Measurements from ENCODE around the gene PBLD. TPM values are rescaled to one million over a fixed set of nuclear protein-coding genes. Genes with fewer than 3 reads are reported as not detected.
A peak's percentile ranks its signal among the peaks of the same experiment; 100 is the strongest.
"Not testable (repeated sequence)": the region's sequence is repeated elsewhere in the genome, so short reads cannot be mapped to it uniquely, and the experiment has no call there.

Gene PBLD
- total RNA-seq, 1 donor from 2014 or later: 5.0 TPM

DNA sequence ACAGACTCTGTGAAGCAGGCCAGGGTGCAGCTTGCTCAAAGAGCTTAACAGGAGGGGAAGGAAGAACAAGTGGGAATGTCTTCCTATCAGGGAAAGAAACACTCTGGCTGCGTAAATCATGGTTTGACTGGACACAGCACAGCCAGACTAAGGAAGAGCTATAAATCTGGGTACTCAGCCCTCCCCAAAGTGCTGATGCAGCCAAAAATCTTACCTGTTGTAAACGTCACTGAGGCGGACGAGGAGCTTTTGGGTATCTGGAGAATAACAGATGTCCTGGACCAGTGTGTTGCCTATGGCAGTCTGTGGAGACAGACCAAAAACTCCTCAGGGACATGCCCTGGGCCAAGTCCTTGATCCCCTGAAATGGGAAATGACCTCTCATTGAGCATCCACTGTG lies 44.0 kb downstream of the PBLD start:
- Mint-ChIP-seq H3K27me3 (ENCODE audit: low read depth) (no peaks in the 10 kb centered on the region), H3K4me3 (no peak overlapping the region), H3K4me1 (peaks cover 14% of the 10 kb centered on the region), H3K9me3 (no peaks in the 10 kb centered on the region), H3K27ac (ENCODE audit: unreplicated experiment) (no peak overlapping the region), H3K36me3 (ENCODE audit: low read depth) (no peaks in the 10 kb centered on the region)
- TF ChIP-seq, protein P1, sequence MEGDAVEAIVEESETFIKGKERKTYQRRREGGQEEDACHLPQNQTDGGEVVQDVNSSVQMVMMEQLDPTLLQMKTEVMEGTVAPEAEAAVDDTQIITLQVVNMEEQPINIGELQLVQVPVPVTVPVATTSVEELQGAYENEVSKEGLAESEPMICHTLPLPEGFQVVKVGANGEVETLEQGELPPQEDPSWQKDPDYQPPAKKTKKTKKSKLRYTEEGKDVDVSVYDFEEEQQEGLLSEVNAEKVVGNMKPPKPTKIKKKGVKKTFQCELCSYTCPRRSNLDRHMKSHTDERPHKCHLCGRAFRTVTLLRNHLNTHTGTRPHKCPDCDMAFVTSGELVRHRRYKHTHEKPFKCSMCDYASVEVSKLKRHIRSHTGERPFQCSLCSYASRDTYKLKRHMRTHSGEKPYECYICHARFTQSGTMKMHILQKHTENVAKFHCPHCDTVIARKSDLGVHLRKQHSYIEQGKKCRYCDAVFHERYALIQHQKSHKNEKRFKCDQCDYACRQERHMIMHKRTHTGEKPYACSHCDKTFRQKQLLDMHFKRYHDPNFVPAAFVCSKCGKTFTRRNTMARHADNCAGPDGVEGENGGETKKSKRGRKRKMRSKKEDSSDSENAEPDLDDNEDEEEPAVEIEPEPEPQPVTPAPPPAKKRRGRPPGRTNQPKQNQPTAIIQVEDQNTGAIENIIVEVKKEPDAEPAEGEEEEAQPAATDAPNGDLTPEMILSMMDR (conservative IDR thresholded peaks at IDR 0.05): no peak
- no peak for DNase-seq (ENCODE audit: low read depth, low spot score)

DNA sequence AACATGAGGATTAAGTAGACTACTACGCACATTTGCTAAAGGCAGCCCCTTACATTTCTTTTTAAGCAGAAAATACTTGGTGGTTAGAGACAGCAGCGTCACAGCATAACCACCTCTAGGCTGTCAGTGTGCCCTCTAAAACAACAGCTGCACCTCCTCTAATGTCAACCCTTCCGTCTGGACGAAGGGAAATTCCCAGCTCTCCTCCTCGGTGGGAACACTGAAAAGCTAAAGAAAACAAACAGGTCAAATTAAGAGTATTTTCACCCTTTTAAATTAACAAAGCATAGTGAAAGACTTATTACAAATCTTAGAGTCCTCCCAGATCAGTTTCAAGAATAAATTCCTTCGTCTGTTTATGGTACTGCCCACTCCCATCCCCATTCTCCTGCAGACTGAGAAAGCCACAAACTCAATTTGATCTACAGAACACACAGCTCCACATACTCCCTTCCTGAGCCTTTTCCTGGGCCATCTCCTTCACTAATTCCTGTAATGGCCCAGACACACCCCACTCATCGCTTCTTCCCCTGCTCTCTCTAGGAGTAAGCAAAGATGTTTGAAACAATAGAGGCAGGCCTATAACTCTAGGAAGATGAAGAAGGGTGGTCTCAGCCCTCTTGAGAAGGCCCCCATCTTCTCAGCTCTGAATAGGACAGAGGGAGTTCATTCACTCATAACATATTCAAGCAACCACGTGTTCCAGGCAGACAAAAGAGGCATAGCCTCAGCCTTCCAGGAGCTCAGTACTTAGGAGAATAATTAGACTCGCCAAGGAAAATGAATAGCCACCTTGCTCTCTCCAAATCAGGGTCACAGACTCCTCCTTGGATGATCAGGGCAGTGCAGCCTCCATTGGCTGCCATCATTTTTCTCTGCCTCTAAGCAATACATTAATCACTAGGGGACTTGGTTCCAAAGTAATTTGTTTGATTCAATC lies 48.4 kb downstream of the PBLD start:
- H3K4me3 Mint-ChIP-seq: no peak overlapping the region
- H3K4me1 Mint-ChIP-seq: peaks cover 14% of the 10 kb centered on the region
- H3K27ac Mint-ChIP-seq (ENCODE audit: unreplicated experiment): peak overlapping the region; percentile 81
- H3K9me3 Mint-ChIP-seq: no peaks in the 10 kb centered on the region
- no peak for DNase-seq (ENCODE audit: low read depth, low spot score)
- TF ChIP-seq, protein P1 (conservative IDR thresholded peaks at IDR 0.05): no peak
- no peaks in the 10 kb centered on the region for H3K27me3 Mint-ChIP-seq (ENCODE audit: low read depth)
- H3K36me3 Mint-ChIP-seq (ENCODE audit: low read depth): peaks cover 3% of the 10 kb centered on the region

DNA sequence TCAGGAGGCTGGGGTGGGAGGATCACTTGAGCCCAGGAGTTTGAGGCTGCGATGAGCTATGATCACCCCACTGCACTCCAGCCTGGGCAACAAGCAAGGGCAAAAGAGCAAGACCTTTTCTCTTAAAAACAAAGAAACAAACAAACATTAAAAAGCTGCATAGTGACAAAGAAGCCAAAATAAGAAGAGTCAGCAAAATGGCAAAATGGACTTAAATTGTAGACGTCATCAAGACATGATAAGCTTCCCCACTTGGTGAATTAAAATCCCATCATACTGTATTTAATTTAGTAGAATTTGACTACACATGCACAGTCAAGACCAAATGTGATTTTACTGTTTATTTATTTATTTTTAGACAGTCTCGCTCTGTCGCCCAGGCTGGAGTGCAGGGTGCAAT lies 52.0 kb downstream of the PBLD start:
- no peak for DNase-seq (ENCODE audit: low read depth, low spot score)
- H3K9me3 Mint-ChIP-seq: peaks cover 8% of the 10 kb centered on the region
- H3K27ac Mint-ChIP-seq (ENCODE audit: unreplicated experiment): no peak overlapping the region
- TF ChIP-seq, protein P1 (conservative IDR thresholded peaks at IDR 0.05): no peak
- no peaks in the 10 kb centered on the region for H3K27me3 Mint-ChIP-seq (ENCODE audit: low read depth)
- peaks cover 15% of the 10 kb centered on the region for H3K36me3 Mint-ChIP-seq (ENCODE audit: low read depth)
- no peak overlapping the region for H3K4me3 Mint-ChIP-seq
- H3K4me1 Mint-ChIP-seq: peaks cover 14% of the 10 kb centered on the region

DNA sequence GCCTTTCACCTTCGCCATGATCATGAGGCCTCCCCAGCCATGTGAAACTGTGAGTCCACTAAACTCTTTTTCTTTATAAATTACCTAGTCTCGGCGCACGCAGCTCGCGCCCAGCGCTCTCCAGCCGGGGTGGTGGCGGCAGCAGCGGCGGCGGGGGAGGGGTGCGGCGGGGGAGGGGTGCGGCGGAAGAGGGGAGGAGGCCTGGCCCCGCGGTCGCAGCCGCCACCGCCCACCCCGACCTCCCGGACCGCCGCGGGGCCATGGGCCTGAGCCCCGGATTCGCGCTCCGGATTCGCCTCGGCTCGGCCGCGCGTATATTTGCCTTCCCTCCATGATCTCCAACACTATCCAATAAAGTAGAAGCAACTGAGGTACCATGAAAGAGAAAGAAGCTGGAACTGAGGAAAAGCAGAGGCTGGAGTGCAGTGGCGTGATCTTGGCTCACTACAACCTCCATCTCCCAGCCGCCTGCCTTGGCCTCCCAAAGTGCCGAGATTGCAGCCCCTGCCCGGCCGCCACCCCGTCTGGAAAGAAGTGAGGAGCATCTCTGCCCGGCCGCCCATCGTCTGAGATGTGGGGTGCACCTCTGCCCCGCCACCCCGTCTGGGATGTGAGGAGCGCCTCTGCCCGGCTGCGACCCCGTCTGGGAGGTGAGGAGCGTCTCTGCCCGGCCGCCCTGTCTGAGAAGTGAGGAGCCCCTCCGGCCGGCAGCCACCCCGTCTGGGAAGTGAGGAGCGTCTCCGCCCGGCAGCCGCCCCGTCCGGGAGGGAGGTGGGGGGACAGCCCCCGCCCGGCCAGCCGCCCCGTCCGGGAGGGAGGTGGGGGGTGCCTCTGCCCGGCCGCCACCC lies 53.6 kb downstream of the PBLD start:
- H3K4me3 Mint-ChIP-seq; DNase-seq (ENCODE audit: low read depth, low spot score); H3K27me3 Mint-ChIP-seq (ENCODE audit: low read depth); H3K9me3 Mint-ChIP-seq; H3K27ac Mint-ChIP-seq (ENCODE audit: unreplicated experiment); H3K4me1 Mint-ChIP-seq: not testable (repeated sequence)
- H3K36me3 Mint-ChIP-seq (ENCODE audit: low read depth): peaks cover 15% of the 10 kb centered on the region

DNA sequence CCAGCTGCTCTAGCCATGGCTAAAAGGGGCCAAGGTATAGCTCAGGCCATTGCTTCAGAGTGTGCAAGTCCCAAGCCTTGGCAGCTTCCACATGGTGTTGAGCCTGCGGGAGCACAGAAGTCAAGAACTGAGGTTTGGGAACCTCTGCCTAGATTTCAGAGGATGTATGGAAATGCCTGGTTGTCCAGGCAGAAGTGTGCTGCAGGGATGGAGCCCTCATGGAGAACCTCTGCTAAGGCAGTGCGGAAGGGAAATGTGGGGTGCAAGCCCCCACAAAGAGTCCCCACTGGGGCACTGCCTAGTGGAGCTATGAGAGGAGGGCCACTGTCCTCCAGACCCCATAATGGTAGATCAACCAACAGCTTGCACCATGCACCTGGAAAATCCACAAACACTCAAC lies 54.9 kb downstream of the PBLD start:
- H3K4me1 Mint-ChIP-seq; H3K27ac Mint-ChIP-seq (ENCODE audit: unreplicated experiment); H3K4me3 Mint-ChIP-seq; H3K27me3 Mint-ChIP-seq (ENCODE audit: low read depth); H3K9me3 Mint-ChIP-seq; DNase-seq (ENCODE audit: low read depth, low spot score): not testable (repeated sequence)
- peaks cover 15% of the 10 kb centered on the region for H3K36me3 Mint-ChIP-seq (ENCODE audit: low read depth)

DNA sequence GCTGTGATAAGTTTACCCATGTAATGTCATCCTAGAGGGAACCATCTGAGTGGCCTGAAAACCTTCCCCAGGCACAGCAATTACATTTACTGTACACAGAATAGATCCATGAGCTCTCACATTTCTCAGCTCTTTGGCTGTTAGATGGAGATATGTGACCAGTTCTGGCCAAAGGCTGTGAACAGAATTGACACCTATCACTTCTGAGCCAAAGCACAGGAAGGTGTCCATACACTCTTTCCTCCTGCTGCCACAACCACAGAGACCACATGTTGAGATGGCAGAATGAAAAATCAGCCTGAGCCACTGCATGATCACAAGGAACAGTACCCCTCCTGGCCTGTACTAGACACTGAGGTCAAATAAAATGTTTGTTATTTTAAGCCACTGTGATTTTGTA lies 56.5 kb downstream of the PBLD start:
- TF ChIP-seq, protein P1 (conservative IDR thresholded peaks at IDR 0.05): no peak
- peaks cover 8% of the 10 kb centered on the region for H3K9me3 Mint-ChIP-seq
- no peak overlapping the region for H3K27ac Mint-ChIP-seq (ENCODE audit: unreplicated experiment)
- no peak for DNase-seq (ENCODE audit: low read depth, low spot score)
- H3K27me3 Mint-ChIP-seq (ENCODE audit: low read depth): no peaks in the 10 kb centered on the region
- peaks cover 15% of the 10 kb centered on the region for H3K36me3 Mint-ChIP-seq (ENCODE audit: low read depth)
- H3K4me3 Mint-ChIP-seq: no peak overlapping the region
- peaks cover 5% of the 10 kb centered on the region for H3K4me1 Mint-ChIP-seq

Data from neural crest cell (in vitro differentiated cells).